Neural cell (in vitro differentiated cells): ENCODE data around the gene ZNF268. TPM values are rescaled to one million over a fixed set of nuclear protein-coding genes. Genes with fewer than 3 reads are reported as not detected.

Source experiments
- H2AFZ ChIP-seq: fragments of 200-600, 300-800 bp; sonication (generic), shearing (Covaris generic); 2 replicates; pipeline ENCODE4 v1.6.0; 2014; ENCODE audit warnings: low read depth, mild to moderate bottlenecking, antibody characterized with exemption, low read length, moderate library complexity
- H3F3A ChIP-seq: fragments of 200-600 bp; shearing (Covaris generic); 2 replicates; pipeline ENCODE4 v1.6.1; 2016; ENCODE audit warnings: mild to moderate bottlenecking, moderate library complexity, mixed read lengths, antibody characterized with exemption, low read length; ENCODE audit not compliant: insufficient read depth, poor library complexity, severe bottlenecking
- H3K27ac ChIP-seq: fragments of 200-600, 300-800 bp; sonication (generic), shearing (Covaris generic); 2 replicates; pipeline ENCODE4 v1.5.1; 2014; ENCODE audit warnings: mild to moderate bottlenecking, low read length, moderate library complexity
- H3K27me3 ChIP-seq: fragments of 300-800, 200-600 bp; sonication (generic), shearing (Covaris generic); 2 replicates; pipeline ENCODE4 v1.6.0; 2014; ENCODE audit warnings: mild to moderate bottlenecking, low read depth, low read length, moderate library complexity; ENCODE audit not compliant: insufficient read depth
- H3K36me3 ChIP-seq: fragments of 300-800, 200-600 bp; sonication (generic), shearing (Covaris generic); 2 replicates; pipeline ENCODE4 v1.5.1; 2014; ENCODE audit warnings: mild to moderate bottlenecking, antibody characterized with exemption, low read length, moderate library complexity; ENCODE audit not compliant: insufficient read depth
- H3K4me2 ChIP-seq: fragments of 300-800, 200-600 bp; sonication (generic), shearing (Covaris generic); 2 replicates; pipeline ENCODE4 v1.6.0; 2014; ENCODE audit warnings: mild to moderate bottlenecking, low read length
- H3K4me3 ChIP-seq: fragments of 300-800, 200-600 bp; sonication (generic), shearing (Covaris generic); 2 replicates; pipeline ENCODE4 v1.5.1; 2014; ENCODE audit warnings: mild to moderate bottlenecking, low read length, moderate library complexity
- H3K79me2 ChIP-seq: fragments of 200-600 bp; shearing (Covaris generic); replicated peaks from 2 replicates; pipeline ENCODE4 v1.6.0; 2014; ENCODE audit warnings: mild to moderate bottlenecking, low read length, moderate library complexity; ENCODE audit not compliant: insufficient read depth
- H3K9ac ChIP-seq: fragments of 300-800, 200-600 bp; sonication (generic), shearing (Covaris generic); 2 replicates; pipeline ENCODE4 v1.6.1; 2016; ENCODE audit warnings: mild to moderate bottlenecking, low read length, mixed read lengths
- H3K9me2 ChIP-seq: fragments of 200-600 bp; shearing (Covaris generic); 2 replicates; pipeline ENCODE4 v1.6.1; 2016; ENCODE audit warnings: mild to moderate bottlenecking, low read length, mixed read lengths; ENCODE audit not compliant: insufficient read depth
- H3K9me3 ChIP-seq: fragments of 200-600, 300-800 bp; sonication (generic), shearing (Covaris generic); 2 replicates; pipeline ENCODE4 v1.6.1; 2016; ENCODE audit warnings: mild to moderate bottlenecking, mixed run types, low read length, moderate library complexity, mixed read lengths
- H4K20me1 ChIP-seq: fragments of 200-600 bp; shearing (Covaris generic); 2 replicates; pipeline ENCODE4 v1.6.1; 2016; ENCODE audit warnings: mild to moderate bottlenecking, mixed run types; ENCODE audit not compliant: insufficient read depth
- EP300 ChIP-seq: fragments of 450-650 bp; conservative IDR thresholded peaks from 2 replicates; pipeline ENCODE4 v1.6.1; 2014; ENCODE audit warnings: antibody characterized with exemption, mild to moderate bottlenecking, moderate library complexity; ENCODE audit not compliant: poor library complexity, severe bottlenecking
- EZH2 ChIP-seq: fragments of 200-600, 300-800 bp; shearing (Covaris generic), sonication (generic); IDR thresholded peaks from 2 replicates; pipeline ENCODE4 v1.6.1; 2014; ENCODE audit warnings: antibody characterized with exemption, low read length, borderline replicate concordance, mild to moderate bottlenecking; ENCODE audit not compliant: insufficient read depth, poor library complexity, severe bottlenecking
- MXI1 ChIP-seq: fragments of 450-650 bp; conservative IDR thresholded peaks from 2 replicates; pipeline ENCODE4 v1.6.1; 2014; ENCODE audit warnings: antibody characterized with exemption, mild to moderate bottlenecking; ENCODE audit not compliant: poor library complexity, severe bottlenecking
- POLR2AphosphoS5 ChIP-seq: IDR thresholded peaks from 2 replicates; pipeline ENCODE4 v1.6.1; 2012
- RAD21 ChIP-seq: fragments of 450-650 bp; conservative IDR thresholded peaks from 2 replicates; pipeline ENCODE4 v1.6.1; 2014; ENCODE audit warnings: antibody characterized with exemption, mild to moderate bottlenecking, moderate library complexity
- SMC3 ChIP-seq: fragments of 450-650 bp; conservative IDR thresholded peaks from 2 replicates; pipeline ENCODE4 v1.6.1; 2014; ENCODE audit warnings: antibody characterized with exemption, mild to moderate bottlenecking, moderate library complexity; ENCODE audit not compliant: poor library complexity
- TAF1 ChIP-seq: IDR thresholded peaks from 2 replicates; pipeline ENCODE4 v1.6.1; 2012; ENCODE audit warnings: low read depth
- polyA plus RNA-seq: library from polyadenylated mRNA; depleted of rRNA; stranded (reverse); fragments of >200 nt; gene quantifications from 2 replicates; pipeline ENCODE4 v1.2.3, GENCODE V29; 2014
- TF ChIP-seq, protein P1 (sequence below): IDR thresholded peaks from 2 replicates; pipeline ENCODE4 v1.6.1; 2012; ENCODE audit warnings: borderline replicate concordance

ZNF268 gene
- polyA plus RNA-seq, 1 donor from 2014 or later, result 23.5 TPM

DNA sequence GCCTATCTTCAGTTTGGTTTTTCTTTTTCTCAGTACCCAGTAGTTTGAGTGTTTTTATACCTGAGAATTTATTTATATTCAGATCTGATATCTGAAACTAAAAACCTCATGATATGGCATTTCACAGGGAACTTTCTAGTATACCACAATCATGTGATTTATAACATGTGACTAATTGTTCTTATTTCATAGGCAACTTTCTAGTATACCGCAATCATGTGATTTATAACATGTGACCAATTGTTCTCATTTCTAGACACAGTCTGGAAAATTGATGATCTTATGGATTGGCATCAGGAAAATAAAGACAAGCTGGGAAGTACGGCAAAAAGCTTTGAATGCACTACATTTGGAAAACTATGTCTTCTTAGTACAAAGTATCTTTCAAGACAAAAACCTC is 20.6 kb downstream of the ZNF268 start:
- H3K9me2 ChIP-seq, result no peaks in the 10 kb centered on the region
- no peak overlapping the region for H3K27ac ChIP-seq
- H3K9ac ChIP-seq, result no peak overlapping the region
- H2AFZ ChIP-seq, result no peak overlapping the region
- no peaks in the 10 kb centered on the region for H3K79me2 ChIP-seq
- no peak overlapping the region for H3K4me2 ChIP-seq
- peaks cover 58% of the 10 kb centered on the region for H3K9me3 ChIP-seq
- peaks cover 7% of the 10 kb centered on the region for H3F3A ChIP-seq
- peaks cover 64% of the 10 kb centered on the region for H3K36me3 ChIP-seq
- H3K27me3 ChIP-seq, result no peaks in the 10 kb centered on the region
- H3K4me3 ChIP-seq, result no peak overlapping the region
- no peak for TF ChIP-seq POLR2AphosphoS5
- no peak for TF ChIP-seq TAF1
- no peak for TF ChIP-seq EZH2
- no peaks in the 10 kb centered on the region for H4K20me1 ChIP-seq

DNA sequence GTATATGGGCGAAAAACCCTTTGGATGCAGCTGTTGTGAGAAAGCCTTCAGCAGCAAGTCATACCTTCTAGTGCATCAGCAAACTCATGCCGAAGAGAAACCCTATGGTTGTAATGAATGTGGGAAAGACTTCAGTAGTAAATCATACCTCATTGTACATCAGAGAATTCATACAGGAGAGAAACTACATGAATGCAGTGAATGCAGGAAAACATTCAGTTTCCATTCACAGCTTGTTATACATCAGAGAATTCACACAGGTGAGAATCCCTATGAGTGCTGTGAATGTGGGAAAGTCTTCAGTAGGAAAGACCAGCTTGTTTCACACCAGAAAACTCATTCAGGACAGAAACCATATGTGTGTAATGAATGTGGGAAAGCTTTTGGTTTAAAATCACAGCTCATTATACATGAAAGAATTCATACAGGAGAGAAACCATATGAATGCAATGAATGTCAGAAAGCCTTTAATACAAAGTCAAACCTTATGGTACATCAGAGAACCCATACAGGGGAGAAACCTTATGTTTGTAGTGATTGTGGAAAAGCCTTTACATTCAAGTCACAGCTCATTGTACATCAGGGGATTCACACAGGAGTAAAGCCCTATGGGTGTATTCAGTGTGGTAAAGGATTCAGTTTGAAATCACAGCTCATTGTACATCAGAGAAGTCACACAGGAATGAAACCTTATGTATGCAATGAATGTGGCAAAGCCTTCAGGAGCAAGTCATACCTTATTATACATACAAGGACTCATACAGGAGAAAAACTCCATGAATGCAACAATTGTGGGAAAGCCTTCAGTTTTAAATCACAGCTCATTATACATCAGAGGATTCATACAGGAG is 21.4 kb downstream of the ZNF268 start:
- Histone ChIP-seq H3K27ac (no peak overlapping the region), H3K4me3 (no peak overlapping the region)

DNA sequence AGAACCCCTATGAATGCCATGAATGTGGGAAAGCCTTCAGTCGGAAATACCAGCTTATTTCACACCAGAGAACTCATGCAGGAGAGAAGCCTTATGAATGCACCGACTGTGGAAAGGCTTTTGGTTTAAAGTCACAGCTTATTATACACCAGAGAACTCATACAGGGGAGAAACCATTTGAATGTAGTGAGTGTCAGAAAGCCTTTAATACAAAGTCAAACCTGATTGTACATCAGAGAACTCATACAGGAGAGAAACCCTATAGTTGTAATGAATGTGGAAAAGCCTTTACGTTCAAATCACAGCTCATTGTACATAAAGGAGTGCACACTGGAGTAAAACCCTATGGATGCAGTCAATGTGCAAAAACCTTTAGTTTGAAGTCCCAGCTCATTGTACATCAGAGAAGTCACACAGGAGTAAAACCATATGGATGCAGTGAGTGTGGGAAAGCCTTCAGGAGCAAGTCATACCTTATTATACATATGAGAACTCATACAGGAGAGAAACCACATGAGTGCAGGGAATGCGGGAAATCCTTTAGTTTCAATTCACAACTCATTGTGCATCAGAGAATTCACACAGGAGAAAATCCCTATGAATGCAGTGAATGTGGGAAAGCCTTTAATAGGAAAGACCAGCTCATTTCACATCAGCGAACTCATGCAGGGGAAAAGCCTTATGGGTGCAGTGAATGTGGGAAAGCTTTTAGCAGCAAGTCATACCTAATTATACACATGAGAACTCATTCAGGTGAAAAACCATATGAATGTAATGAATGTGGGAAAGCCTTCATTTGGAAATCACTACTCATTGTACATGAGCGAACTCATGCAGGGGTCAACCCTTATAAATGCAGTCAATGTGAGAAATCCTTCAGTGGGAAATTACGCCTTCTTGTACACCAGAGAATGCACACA is 22.3 kb downstream of the ZNF268 start:
- H3K27me3 ChIP-seq, result no peaks in the 10 kb centered on the region
- H3K79me2 ChIP-seq, result no peaks in the 10 kb centered on the region
- H3K27ac ChIP-seq, result no peak overlapping the region
- no peak overlapping the region for H3K4me2 ChIP-seq
- H3K9me3 ChIP-seq, result peaks cover 68% of the 10 kb centered on the region
- peaks cover 64% of the 10 kb centered on the region for H3K36me3 ChIP-seq
- no peak overlapping the region for H3K4me3 ChIP-seq
- no peak overlapping the region for H3K9ac ChIP-seq
- H2AFZ ChIP-seq, result no peak overlapping the region
- no peaks in the 10 kb centered on the region for H4K20me1 ChIP-seq
- no peaks in the 10 kb centered on the region for H3K9me2 ChIP-seq
- peaks cover 7% of the 10 kb centered on the region for H3F3A ChIP-seq
- TF ChIP-seq EZH2 (no peak), RAD21 (no peak), MXI1 (no peak), TAF1 (no peak), SMC3 (no peak), EP300 (no peak)
- TF ChIP-seq, protein P1, sequence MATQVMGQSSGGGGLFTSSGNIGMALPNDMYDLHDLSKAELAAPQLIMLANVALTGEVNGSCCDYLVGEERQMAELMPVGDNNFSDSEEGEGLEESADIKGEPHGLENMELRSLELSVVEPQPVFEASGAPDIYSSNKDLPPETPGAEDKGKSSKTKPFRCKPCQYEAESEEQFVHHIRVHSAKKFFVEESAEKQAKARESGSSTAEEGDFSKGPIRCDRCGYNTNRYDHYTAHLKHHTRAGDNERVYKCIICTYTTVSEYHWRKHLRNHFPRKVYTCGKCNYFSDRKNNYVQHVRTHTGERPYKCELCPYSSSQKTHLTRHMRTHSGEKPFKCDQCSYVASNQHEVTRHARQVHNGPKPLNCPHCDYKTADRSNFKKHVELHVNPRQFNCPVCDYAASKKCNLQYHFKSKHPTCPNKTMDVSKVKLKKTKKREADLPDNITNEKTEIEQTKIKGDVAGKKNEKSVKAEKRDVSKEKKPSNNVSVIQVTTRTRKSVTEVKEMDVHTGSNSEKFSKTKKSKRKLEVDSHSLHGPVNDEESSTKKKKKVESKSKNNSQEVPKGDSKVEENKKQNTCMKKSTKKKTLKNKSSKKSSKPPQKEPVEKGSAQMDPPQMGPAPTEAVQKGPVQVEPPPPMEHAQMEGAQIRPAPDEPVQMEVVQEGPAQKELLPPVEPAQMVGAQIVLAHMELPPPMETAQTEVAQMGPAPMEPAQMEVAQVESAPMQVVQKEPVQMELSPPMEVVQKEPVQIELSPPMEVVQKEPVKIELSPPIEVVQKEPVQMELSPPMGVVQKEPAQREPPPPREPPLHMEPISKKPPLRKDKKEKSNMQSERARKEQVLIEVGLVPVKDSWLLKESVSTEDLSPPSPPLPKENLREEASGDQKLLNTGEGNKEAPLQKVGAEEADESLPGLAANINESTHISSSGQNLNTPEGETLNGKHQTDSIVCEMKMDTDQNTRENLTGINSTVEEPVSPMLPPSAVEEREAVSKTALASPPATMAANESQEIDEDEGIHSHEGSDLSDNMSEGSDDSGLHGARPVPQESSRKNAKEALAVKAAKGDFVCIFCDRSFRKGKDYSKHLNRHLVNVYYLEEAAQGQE, result no peak

More for the DNA sequence above, 21.4 kb downstream of the ZNF268 start:
- H4K20me1 ChIP-seq, result no peaks in the 10 kb centered on the region
- H3K36me3 ChIP-seq, result peaks cover 64% of the 10 kb centered on the region
- peaks cover 60% of the 10 kb centered on the region for H3K9me3 ChIP-seq
- TF ChIP-seq MXI1 (no peak), SMC3 (no peak)
- TF ChIP-seq, protein P1, result no peak
- H3K4me2 ChIP-seq, result no peak overlapping the region
- H3F3A ChIP-seq, result peaks cover 7% of the 10 kb centered on the region
- H3K27me3 ChIP-seq, result no peaks in the 10 kb centered on the region
- no peak overlapping the region for H2AFZ ChIP-seq
- no peak overlapping the region for H3K9ac ChIP-seq
- H3K79me2 ChIP-seq, result no peaks in the 10 kb centered on the region
- no peaks in the 10 kb centered on the region for H3K9me2 ChIP-seq
